Stimulated activated CD4-positive, alpha-beta T cell treated with anti-CD3 and anti-CD28 coated beads, Interleukin-12 subunit alpha, Interleukin-12 subunit beta, amount 100 ng/mL, for 4 hours (primary cell): ENCODE data around the gene SPRED2.
"Not testable (repeated sequence)": the region's sequence is repeated elsewhere in the genome, so short reads cannot be mapped to it uniquely, and the experiment has no call there.

Experiments
- DNase-seq: peaks from one replicate; pipeline ENCODE4 v3.0.0-alpha.2; 2020

Gene SPRED2

GRCh38 chr2:65334714-65335113 lies 97.7 kb downstream of the SPRED2 start:
- DNase-seq, result no peak

DNA sequence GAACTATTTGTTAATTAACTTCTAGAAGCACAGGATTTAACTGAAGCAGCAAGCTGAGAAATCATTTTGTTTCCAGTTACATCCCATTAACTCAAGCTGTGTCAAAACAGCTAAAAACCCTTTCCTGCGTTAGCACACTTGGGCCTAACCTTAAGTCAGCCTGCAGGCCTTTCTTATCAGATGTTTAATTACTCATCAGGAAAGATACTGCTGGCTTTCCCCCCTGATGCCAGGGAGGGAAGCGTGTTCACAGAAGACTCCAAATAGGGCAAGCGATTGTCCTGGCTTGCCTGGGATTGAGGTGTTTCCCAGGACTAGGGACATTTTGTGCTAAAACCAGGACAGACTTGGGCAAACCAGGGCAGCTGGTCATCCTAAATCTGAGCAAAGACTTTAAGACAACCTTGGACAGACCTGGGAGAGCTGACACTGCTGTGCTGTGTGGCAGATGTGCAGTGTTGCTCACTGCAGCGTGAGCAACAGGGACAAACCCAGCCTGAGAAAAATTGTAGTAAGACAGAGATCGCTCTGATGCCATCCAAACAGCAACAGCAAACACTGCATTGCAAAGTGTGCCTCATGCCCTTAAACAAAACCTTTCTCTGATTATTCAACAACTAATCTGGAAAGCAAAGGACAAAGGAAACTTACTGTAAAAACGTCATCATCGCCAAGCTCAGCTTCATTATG lies 100.9 kb downstream of the SPRED2 start:
- no peak for DNase-seq

- no peak for DNase-seq
Measured at GRCh38 chr2:65329525-65329924, 102.9 kb downstream of the SPRED2 start.

DNA sequence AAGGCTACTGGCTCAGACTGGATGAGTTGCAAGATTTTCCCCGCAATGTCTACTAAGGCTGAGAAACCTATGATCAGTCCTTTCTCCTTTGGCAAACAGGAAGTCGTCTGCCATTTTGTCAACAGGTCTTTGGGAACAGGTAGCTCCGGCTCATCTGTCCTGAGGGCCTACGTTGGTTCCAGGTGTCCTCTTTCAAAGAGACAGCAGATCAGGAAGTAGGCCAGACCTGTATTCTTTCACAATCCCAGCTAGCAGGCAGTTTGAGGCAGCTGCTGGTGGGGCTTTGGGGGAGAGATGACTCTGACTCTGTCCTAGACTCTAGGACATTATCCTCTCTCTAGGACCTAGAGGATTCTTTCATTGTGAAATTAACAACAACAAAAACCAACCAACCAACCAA lies 106.1 kb downstream of the SPRED2 start:
- DNase-seq, result no peak

DNA sequence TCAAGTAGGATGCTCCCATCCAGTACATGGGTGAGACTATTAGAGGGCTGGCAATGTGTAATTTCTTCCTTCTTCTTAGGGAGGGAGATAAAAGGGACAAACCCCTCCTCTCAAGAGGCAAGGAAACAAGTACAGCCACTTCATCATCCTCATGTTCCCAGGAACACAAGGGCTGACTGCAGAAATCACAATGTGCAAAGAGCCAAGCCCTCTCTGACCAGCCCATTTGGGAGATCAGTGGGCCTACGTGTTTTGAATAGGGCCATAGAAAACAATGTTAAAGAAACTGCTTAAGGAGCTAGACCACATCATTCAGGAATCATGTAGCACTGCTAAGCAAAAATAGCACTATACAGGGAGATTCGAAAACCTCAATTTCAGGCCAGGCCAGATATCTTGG lies 107.3 kb downstream of the SPRED2 start:
- DNase-seq, result no peak

GRCh38 chr2:65320946-65321345 lies 111.5 kb downstream of the SPRED2 start:
- DNase-seq, result no peak

GRCh38 chr2:65320042-65320725 lies 112.2 kb downstream of the SPRED2 start:
- no peak for DNase-seq

DNA sequence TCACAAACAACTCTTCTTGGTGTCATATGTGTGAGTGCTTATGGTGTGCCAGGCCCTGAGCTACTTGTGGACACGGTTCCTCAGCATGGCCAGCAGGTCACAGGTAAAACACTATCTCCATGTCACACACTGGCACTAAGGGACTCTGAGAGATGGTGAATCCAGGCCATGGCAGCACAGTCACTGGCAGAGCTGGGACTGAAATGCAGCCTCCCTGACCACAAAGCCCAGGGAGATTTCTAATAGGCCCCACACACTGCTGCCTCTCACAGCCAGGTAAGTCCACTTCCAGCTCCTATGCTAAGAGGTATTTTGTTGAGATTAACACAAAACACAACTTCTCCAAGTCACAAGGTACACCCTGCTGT lies 112.7 kb downstream of the SPRED2 start:
- no peak for DNase-seq

DNA sequence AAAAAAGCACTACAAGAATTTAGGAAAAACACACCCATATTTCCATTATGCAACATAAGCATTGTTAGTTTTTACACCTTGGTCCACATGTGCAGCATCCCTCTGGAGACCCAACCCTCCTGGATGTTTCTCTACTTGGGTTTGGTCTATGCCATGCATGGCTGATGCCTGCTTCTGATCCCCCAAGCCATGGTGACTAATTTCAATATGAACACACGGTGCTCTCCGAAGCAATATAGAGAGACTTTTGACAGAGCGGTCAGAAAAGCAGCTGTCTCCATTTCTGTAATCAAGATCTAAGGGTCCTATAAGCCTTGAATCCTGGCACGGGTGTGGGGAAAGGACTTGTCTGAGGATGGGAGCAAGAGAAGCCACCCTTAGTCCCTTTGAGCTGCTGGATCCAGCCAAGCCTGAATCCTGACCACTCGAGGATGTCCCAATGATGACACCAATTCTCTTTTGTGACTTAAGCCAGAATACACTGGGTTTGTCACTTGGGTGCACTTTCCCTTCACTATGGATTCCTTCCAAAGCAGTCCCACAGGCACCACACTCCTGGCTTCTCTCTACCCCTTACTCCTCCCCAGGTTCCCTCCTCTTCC lies 113.2 kb downstream of the SPRED2 start:
- no peak for DNase-seq

DNA sequence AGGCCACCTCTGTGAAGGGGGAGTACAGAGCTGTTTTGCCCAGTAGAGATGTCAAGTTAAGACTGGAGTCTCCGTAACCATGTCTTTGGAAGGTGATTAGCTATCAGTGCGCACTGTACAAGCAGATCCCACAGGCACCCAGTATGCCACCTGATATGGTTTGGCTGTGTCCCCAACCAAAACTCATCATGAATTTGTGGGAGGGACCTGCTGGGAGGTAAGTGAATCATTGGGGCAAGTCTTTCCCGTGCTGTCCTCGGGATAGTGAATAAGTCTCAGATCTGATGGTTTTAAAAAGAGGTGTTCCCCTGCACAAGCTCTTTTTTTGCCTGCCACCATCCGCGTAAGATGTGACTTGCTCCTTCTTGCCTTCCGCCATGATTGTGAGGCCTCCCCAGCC lies 114.6 kb downstream of the SPRED2 start:
- DNase-seq, result no peak

DNA sequence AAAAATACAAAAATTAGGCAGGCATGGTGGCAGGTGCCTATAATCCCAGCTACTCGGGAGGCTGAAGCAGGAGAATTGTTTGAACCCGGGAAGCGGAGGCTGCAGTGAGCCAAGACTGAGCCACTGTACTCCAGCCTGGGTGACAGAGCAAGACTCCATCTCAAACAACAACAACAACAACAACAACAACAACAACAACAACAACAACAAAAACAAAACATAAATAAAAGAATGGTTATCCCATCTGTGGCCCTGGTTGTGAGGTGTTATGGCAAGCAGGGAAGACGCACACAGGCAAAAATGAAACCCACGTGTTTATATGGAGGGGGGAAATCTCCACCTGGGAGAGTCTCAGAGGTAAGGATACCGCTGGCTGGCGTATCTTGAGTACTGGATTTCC lies 115.0 kb downstream of the SPRED2 start:
- not testable (repeated sequence) for DNase-seq

GRCh38 chr2:65316072-65316471 lies 116.3 kb downstream of the SPRED2 start:
- no peak for DNase-seq

DNA sequence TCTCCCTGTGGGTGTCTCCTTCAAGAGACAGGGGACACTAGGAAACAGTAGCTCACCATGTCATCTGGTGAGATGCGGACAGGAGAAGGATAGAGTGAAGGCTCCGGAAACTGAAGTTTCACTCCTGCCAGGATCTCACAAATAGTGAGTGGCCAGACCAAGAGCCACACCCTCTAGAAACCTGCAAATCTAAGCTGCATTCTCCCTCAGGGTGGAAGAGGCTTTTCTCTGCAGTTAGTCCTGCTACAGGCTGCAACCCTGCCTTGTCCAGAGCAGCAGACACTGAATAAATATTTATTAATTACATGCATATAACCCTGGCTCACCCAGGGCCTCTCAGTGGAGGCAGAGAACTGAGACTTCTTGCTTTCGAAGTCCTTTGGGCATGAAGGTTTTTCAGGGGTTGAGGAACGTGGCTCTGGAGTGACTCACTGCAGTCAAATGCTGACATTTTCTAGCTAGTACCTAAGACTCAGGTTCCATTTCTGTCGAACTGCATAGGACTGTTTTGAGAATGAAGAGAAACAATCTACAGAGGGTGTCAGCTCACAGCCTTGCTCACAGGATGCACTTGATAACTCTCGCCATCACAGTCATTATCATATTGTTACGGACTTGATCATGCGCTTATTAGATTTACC lies 117.5 kb downstream of the SPRED2 start:
- DNase-seq, result no peak

DNA sequence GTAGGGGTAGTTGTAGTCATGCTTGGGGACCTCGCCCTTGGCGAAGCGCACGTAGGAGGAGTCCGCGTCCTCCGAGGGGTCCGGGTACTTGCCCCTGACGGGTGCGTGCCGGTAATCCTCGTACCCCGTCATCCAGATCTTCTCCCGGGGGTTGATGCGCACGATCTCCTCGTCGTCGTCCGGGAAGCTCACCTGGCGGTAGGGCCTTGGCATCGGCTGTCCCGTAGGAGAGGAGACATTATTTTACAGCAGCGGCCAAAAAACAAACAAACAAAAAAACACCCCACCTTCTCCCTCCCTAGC lies 118.5 kb downstream of the SPRED2 start:
- DNase-seq, result no peak

DNA sequence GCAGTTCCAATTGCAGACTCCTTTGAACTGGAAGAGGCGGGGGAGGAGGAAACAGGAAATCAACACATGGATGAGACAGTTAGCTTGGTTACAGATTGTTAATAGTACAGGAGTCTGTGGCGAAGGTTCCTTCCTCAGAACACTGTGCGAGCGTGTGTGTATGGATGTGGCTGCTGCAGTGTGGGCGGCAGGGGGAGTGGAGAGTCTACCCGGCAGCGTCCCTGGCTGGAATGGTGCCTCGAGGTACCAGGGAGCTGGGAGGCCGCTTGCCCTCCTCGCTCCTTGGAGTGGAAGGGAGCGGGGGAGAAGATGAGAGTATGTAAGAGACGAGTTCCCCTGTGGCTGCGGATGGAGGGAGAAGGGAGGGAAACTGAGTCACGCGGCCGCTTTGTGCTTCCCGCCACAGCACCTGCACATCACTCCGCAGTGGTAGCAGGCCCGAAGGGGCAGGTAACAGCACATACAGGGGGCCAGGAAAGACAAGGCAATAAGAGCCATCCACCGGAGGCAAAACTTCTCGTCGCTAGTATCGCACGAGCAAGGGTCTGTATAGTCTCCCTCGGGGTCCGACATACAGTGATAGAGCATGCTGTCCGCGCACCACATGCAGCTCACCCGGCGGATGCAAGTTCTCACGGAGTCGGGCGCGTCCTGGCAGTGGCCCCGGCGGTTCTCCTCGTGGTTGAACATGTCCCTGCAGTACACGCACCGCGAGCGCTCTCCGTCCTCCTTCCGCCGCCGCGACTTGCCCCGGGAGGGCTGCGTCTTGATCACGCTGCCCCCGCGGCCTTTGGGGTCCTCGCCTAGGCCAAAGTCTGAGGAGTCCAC lies 119.1 kb downstream of the SPRED2 start:
- DNase-seq, result no peak

- DNase-seq, result no peak
Measured at GRCh38 chr2:65311596-65311995, 120.8 kb downstream of the SPRED2 start.

- no peak for DNase-seq
Measured at GRCh38 chr2:65311049-65311448, 121.3 kb downstream of the SPRED2 start.

GRCh38 chr2:65309699-65310098 lies 122.7 kb downstream of the SPRED2 start:
- no peak for DNase-seq

DNA sequence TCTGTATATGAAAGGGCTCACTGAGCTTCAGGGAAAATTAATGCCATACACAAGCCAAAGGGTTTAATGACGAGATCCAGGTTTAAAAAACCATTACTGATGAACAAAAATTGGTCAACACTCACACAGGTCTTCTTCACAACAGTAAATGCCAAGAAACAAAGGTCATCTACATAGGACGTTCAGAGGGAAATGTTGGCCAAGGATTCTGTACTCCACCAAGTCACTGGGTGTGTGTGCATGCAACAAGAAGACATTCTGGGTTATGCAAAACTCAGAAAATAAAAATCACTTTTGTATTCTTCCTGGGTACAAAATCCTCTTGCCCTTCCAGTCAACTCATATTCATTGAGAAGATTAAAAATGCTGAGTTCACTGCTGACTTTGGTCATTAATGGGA lies 126.5 kb downstream of the SPRED2 start:
- no peak for DNase-seq

- DNase-seq, result peak; percentile 64
Measured at GRCh38 chr2:65300761-65301711, 131.4 kb downstream of the SPRED2 start.

DNA sequence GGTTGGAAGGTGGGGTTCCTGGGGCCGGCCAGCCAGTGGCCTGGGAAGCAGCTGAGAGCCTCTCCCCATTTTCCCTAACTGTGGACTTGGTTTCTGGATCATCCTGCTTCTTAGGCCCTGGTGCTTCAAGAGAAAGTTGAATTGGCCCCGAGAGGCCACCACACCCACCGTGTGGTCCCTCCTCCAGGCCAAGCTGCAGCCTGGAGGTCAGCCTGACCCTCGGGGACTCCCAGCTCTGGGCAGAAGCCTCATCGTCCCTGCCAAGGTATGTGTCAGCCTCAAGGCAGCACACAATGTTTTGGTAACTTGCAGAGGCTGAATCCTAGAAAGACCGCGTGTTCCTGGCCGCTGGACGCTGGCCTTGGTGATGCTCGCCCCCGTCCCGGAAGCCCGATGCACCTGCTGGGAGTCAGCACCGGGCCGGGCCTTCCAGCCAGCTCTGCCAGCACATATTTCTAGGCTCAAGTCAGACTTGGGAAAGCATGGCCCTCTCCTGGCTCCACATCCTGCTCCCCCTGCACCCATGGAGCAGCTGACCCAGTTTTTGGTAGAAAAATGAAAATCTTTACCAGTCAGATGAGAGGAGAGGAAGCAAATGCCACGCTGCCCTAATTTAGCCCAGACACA lies 132.2 kb downstream of the SPRED2 start:
- DNase-seq, result no peak

GRCh38 chr2:65299246-65299645 lies 133.2 kb downstream of the SPRED2 start:
- DNase-seq, result peak; percentile 26
